SK-N-SH (cell line): Measurements from ENCODE around the gene CUEDC1. TPM values are rescaled to one million over a fixed set of nuclear protein-coding genes. Genes with fewer than 3 reads are reported as not detected.

Experiments used
- CHD2 ChIP-seq: fragments of 150-350 bp; IDR thresholded peaks from 2 replicates; pipeline ENCODE4 v1.6.1; 2018; ENCODE audit warnings: low read length; ENCODE audit not compliant: partially characterized antibody
- CTCF ChIP-seq: fragments of 200-600 bp; sonication (generic); IDR thresholded peaks from 2 replicates; pipeline ENCODE4 v1.6.1; 2017; ENCODE audit warnings: antibody characterized with exemption, mild to moderate bottlenecking, moderate library complexity
- EP300 ChIP-seq, 2 experiments: IDR thresholded peaks; 2 replicates each; pipeline versions ENCODE4 v1.4.0 to v1.6.1; 2012; ENCODE audit warnings: borderline replicate concordance in 1 of 2, low read depth in 1 of 2, low read length in 1 of 2
- EZH2phosphoT487 ChIP-seq: fragments of 200-600 bp; sonication (generic); IDR thresholded peaks from 2 replicates; pipeline ENCODE4 v1.6.1; 2017; ENCODE audit warnings: low read depth, mixed run types, mild to moderate bottlenecking, antibody characterized with exemption, moderate library complexity, borderline replicate concordance
- FOSL2 ChIP-seq: IDR thresholded peaks from 2 replicates; pipeline ENCODE4 v1.4.0; 2012; ENCODE audit warnings: low read depth, mild to moderate bottlenecking, moderate library complexity, borderline replicate concordance
- FOXJ3 ChIP-seq: sonication (generic); formaldehyde crosslinking; IDR thresholded peaks from 2 replicates; pipeline ENCODE4 v1.5.1; 2020; ENCODE audit warnings: mild to moderate bottlenecking, missing genetic modification reagents
- GABPA ChIP-seq: IDR thresholded peaks from 2 replicates; pipeline ENCODE4 v1.4.0; 2012; ENCODE audit warnings: low read depth, mild to moderate bottlenecking
- IRF3 ChIP-seq: fragments of 150-350 bp; IDR thresholded peaks from 2 replicates; pipeline ENCODE4 v1.6.1; 2016; ENCODE audit warnings: mild to moderate bottlenecking, low read depth, low read length
- MAX ChIP-seq: IDR thresholded peaks from 2 replicates; pipeline ENCODE4 v1.4.0; 2012; ENCODE audit warnings: low read depth
- NFIC ChIP-seq: IDR thresholded peaks from 2 replicates; pipeline ENCODE4 v1.4.0; 2012; ENCODE audit warnings: borderline replicate concordance
- NRF1 ChIP-seq: IDR thresholded peaks from 2 replicates; pipeline ENCODE4 v1.6.1; 2012; ENCODE audit warnings: low read depth, mild to moderate bottlenecking, low read length
- PBX3 ChIP-seq: IDR thresholded peaks from 2 replicates; pipeline ENCODE4; 2012
- RCOR1 ChIP-seq: fragments of 150-350 bp; IDR thresholded peaks from 2 replicates; pipeline ENCODE4 v1.6.1; 2017; ENCODE audit warnings: antibody characterized with exemption, low read length
- RFX5 ChIP-seq: IDR thresholded peaks from 2 replicates; pipeline ENCODE4 v1.6.1; 2012; ENCODE audit warnings: mild to moderate bottlenecking, improper control_type of control experiment, low read length
- SIN3A ChIP-seq: IDR thresholded peaks from 2 replicates; pipeline ENCODE4 v1.6.1; 2012; ENCODE audit warnings: low read depth, mild to moderate bottlenecking, low read length, moderate library complexity, borderline replicate concordance
- TAF1 ChIP-seq: IDR thresholded peaks from 2 replicates; pipeline ENCODE4 v1.6.1; 2012; ENCODE audit warnings: low read depth, mild to moderate bottlenecking, low read length, moderate library complexity, borderline replicate concordance
- TEAD4 ChIP-seq: IDR thresholded peaks from 2 replicates; pipeline ENCODE4 v1.4.0; 2012; ENCODE audit warnings: mild to moderate bottlenecking, borderline replicate concordance; ENCODE audit not compliant: insufficient read depth
- USF2 ChIP-seq: fragments of 150-350 bp; IDR thresholded peaks from 2 replicates; pipeline ENCODE4 v1.6.1; 2017; ENCODE audit warnings: antibody characterized with exemption, low read length, low read depth, borderline replicate concordance
- YY1 ChIP-seq: IDR thresholded peaks from 2 replicates; pipeline ENCODE4 v1.4.0; 2012; ENCODE audit warnings: low read depth, mild to moderate bottlenecking
- polyA plus RNA-seq, 3 experiments: library from polyadenylated mRNA; depleted of rRNA; stranded (reverse); fragments of >200 nt; gene quantifications; 2 replicates each; pipeline ENCODE4 v1.2.3, GENCODE V29; 2012

CUEDC1 gene
- polyA plus RNA-seq, 1 of the 3 experiments (the other 2 are of a cell fraction) = 58.9 TPM

GRCh38 chr17:57892146-57892819 lies 62.9 kb downstream of the CUEDC1 start (continued):
- TF ChIP-seq TEAD4 (peak; percentile 8; the same call in 1 of the 2 replicates), NRF1 (no peak; the same call in 1 of the 2 replicates), CTCF (peak; percentile 100), IRF3 (no peak), YY1 (no peak), EZH2phosphoT487 (no peak), NFIC (peak; percentile 52), MAX (no peak), CHD2 (peak; percentile 84), RFX5 (no peak), GABPA (no peak), TAF1 (peak; percentile 54; the same call in 1 of the 2 replicates), FOXJ3 (CRISPR knock-in tag) (no peak), FOSL2 (no peak), RCOR1 (peak; percentile 32; the same call in 1 of the 2 replicates), PBX3 (no peak; the same call in 1 of the 2 replicates), USF2 (peak; percentile 45; the same call in 1 of the 2 replicates), SIN3A (0 out of 2 replicates have a peak, but pooled peaks have one; percentile 32), EP300 (IDR thresholded peaks at IDR 0.05; ENCODE audit: borderline replicate concordance in 1 of 2, low read depth in 1 of 2, low read length in 1 of 2) (no peak)
